ENCODE measurements around the gene TMC3.

Gene TMC3

DNA sequence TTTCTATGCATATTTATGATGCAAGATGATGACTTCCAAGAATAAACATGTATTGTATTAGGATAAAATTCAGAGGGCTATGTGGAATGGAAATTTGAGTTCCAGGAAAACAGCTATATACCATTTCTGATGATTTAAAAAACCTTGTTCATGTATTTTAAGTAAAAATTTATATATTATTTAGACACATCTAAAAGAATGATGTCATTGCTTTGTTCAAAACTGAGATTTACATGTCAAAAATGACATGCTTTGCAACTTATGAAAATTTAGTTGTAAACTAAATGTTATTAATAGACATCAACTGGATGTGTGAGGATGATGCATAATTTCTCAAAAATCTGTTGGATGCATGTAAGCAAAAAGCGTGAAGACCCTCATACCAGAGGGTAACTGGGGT is 52.3 kb downstream of the TMC3 start:
- no peak for DNase-seq

- DNase-seq: no peak
Measured at GRCh38 chr15:81317642-81318017, 56.4 kb downstream of the TMC3 start.

- DNase-seq: no peak
Measured at GRCh38 chr15:81316267-81316666, 57.7 kb downstream of the TMC3 start.

- DNase-seq: no peak
Measured at GRCh38 chr15:81315452-81316175, 58.4 kb downstream of the TMC3 start.

DNA sequence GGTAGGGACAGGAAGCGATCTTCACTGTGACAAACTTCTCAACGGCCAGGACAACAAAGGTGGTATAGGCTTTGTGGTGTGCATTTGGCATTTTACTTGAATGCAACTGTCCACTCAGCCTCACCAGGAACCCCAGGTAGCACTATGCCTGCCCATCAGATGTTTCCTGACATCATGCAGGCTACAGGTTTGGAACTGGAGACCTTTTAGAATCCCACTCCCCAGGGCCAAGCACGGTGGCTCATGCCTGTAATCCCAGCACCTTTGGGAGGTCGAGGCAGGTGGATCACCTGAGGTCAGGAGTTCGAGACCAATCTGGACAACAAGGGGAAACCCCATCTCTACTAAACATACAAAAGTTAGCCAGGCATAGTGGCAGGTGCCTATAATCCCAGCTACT is 59.6 kb downstream of the TMC3 start:
- no peak for DNase-seq

DNA sequence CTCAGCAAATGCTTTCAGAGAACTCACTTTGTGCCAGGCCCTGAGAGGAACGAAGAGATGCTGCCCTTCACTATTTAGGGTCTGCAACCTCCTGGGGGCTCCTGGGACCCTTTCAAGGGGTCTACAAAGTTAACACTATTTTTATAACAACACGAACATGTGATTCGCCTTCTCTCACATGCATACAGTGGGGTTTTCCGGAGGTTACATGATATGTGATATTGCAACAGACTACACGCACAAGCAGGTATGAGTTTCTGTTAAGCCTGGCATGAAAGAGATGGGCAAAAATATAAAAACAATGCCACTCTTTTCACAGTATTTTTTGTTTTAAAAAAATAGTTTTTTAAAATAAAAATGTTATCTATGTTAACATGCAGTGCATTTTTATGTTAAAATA is 60.3 kb downstream of the TMC3 start:
- no peak for DNase-seq

DNA sequence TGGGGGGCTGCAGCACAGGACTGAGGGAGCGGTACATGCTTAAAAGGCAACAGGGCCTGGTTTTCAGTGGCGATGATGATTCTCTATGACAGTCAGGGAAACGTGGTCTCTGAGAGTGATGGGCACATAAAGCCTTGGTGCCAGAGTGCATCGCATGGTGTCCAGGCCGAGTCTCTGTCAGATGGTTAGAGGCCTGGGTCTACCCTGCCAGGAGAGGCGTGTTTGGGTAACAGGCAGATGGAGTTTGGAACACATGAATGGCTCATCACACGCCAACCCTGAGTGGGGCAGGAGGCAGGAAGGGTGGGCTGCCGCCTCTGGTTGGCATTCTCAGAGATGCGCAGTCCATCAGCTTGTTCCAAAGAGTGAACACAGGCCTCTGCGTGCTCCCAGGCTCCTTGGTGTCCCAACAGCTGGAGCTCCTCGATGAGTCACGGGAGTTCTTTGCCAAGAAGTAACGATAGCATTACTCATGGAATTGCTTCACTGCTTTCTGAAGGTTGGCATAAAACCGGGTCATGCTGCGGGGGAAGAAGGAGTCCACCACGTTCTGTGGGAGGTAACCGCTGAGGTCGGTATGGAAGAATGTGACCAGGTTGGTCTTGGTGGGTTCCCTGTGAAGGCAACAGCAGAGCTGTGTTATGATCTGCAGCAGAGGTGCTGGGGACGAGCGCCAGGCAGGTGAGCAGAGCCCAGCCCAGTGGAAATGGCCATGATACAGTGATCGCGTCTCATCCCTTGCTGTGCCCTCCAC is 61.0 kb downstream of the TMC3 start:
- no peak for DNase-seq

GRCh38 chr15:81311752-81312464 is 62.1 kb downstream of the TMC3 start:
- DNase-seq: no peak

GRCh38 chr15:81310480-81310879 is 63.5 kb downstream of the TMC3 start:
- no peak for DNase-seq

DNA sequence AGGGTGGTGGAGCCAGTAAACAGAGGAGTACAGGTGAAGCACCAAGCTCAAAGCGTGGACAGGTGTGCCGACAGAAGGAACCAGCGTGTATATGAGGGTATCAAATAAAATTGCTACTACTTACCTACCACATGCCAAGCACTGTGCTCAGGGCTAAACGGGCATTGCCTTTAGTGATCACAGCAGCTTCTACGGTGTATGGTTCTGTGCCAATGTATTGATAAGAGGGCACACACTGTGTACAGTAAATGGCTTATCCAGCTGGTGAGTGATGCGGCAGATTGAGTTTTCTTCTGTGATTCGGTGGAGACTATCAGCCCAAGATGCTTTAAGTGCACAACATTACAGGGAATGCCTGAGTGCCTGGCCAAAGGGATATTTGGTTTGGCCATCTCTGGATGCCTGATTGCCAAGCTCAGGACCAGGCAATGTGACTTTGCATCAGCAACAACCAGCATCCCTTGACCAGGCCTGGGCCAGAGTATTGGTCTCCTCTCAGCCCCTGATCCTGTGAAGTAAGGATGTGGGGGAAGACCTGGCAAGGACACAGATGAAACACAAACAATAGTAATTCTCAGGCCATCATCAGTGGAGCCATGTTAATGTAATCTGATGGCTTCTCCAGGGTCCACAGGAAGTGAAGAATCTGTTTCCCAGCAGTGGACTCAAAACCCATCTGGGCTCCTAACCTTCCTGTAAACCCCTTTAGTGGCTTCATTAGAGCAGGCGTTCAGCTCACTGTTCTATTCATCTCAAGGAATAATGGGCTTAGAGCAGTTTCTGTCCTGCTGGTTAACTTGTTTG is 64.2 kb downstream of the TMC3 start:
- no peak for DNase-seq

- DNase-seq: no peak
Measured at GRCh38 chr15:81308260-81308659, 65.8 kb downstream of the TMC3 start.

- DNase-seq: no peak
Measured at GRCh38 chr15:81304226-81304625, 69.8 kb downstream of the TMC3 start.

GRCh38 chr15:81303244-81304225 is 70.5 kb downstream of the TMC3 start:
- no peak for DNase-seq

DNA sequence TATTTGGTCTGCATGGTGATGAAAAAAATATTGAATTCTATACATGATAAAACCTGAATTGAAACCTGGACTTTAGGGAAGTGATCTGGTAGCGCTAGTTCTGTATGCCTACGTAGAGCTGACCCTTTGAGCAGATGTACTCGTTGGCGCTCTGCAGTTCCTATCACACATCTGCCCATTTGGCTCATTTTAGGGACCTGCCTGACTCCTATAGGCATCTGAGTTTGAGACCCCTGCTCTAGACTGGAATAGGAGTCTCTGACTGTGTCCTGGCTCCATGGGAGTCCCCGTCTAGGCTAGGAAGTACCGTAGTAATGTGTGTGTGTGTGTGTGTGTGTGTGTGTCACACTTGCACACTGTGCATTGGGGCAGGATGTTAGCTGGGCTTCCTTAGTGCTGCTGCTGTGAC is 71.3 kb downstream of the TMC3 start:
- no peak for DNase-seq

- DNase-seq: no peak
Measured at GRCh38 chr15:81301815-81302399, 72.1 kb downstream of the TMC3 start.

- no peak for DNase-seq
Measured at GRCh38 chr15:81301385-81301784, 72.6 kb downstream of the TMC3 start.

- DNase-seq: no peak
Measured at GRCh38 chr15:81299630-81300273, 74.3 kb downstream of the TMC3 start.

- no peak for DNase-seq
Measured at GRCh38 chr15:81299156-81299555, 74.9 kb downstream of the TMC3 start.

GRCh38 chr15:81298611-81299010 is 75.4 kb downstream of the TMC3 start:
- no peak for DNase-seq

DNA sequence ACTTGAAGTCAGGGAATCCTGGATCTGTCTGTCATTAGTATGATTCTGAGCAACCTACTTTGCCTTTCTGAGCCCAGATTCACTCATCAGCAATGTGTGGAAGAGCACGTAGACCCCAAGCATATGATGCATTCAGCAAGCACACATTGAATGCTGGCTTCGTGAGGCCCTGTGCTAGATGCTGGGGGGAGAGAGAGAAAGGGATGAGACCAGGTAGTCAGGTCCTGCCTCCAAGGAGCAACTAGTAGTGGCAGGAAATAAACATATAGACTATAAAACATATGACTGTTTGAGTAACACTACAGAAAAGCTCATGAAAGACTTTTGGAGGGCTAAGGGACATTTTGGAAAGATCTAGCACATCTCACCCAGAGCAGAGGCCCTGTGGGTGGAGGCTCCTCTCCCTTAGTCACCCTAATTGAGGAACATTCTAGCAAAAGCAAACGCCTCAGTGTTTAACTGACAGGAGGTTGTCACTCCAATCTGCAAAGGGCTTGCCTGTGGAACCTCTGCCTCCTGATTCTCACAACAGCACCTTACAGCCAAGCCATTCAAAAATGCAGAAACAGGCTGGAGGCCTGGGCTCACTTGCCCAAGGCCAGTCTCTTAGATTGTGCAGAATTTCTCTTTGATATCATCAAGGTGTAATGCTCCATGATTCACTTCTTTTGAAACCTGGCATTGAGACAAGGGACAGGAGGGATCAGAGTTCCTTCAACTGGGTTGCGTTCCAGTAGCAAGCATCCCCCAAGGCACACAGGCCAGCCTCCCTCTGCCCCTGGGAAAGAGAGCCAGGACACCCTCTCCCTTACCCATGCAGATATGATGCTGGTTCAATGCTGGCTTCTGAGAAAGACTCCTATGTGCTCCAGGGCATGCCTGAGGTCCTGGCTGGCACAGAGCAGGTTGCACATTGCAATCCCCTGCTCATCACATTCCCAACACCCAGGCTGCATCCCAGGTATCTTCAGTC is 76.1 kb downstream of the TMC3 start:
- DNase-seq: no peak

Data from left hindlimb (tissue), 1 donor.